ENCODE measurements around the gene SKI. TPM values are rescaled to one million over a fixed set of nuclear protein-coding genes. Genes with fewer than 3 reads are reported as not detected.

The SKI gene
- total RNA-seq, 1 donor = 48.9 TPM

DNA sequence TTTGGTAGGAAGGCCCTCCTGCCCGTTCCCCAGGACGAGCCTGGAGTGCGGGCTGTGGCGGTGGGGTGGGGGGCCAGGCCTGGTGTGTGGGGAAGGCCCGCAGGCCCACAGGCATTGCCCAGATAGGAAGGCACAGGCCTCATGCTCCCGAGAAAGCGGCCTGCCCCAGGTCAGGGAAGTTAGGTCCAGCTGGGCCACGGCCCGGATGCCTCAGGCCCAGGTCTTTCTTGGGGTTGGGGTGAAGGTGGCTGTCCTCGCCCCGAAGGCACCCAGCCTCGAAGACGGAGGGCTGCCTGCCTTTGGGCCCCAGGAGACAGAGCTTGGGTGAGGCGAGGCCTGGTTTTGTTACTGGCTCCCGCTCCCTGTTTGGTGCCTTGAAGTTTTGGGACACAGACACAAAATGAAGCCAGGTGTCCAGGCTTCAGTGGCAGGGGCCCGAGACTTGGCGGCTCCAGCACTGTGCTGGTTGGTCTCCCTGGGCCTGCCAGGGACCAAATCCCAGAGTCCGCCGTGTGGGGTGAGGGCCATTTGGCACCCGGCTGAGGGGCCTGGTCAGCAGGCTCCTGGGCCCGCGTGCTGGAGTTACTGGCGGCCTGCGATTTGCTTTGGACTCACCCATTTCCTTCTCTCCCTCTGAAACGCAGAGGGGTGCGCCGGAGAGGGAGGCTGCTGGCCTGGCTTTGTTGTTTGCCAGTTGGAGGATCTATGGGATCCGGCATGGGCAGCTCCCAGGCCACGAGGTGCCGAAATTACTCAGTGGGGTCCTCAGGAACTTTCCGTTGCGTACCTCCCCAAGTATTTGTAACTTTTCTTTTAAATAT, 2.0 kb downstream of the SKI start:
- H3K27me3 ChIP-seq (ENCODE audit: insufficient read depth, low read length) = no peaks in the 10 kb centered on the region
- no peaks in the 10 kb centered on the region for H3K9me3 ChIP-seq (ENCODE audit: low read depth, low read length)
- H3K4me1 ChIP-seq (ENCODE audit: insufficient read depth, low read length) = peaks cover 39% of the 10 kb centered on the region
- peaks cover 68% of the 10 kb centered on the region for H3K79me2 ChIP-seq (ENCODE audit: insufficient read depth, low read length)
- H2AFZ ChIP-seq (ENCODE audit: low read length) = no peak overlapping the region
- peaks cover 7% of the 10 kb centered on the region for H3K36me3 ChIP-seq (ENCODE audit: insufficient read depth, low read length)
- peak overlapping the region; percentile 85 for H3K4me2 ChIP-seq (ENCODE audit: insufficient read depth, low read length)
- peak overlapping the region; percentile 88 for H3K4me3 ChIP-seq (ENCODE audit: insufficient read depth, low read length)
- H3K27ac ChIP-seq (ENCODE audit: low read depth, low read length) = peak overlapping the region; percentile 69
- peaks cover 63% of the 10 kb centered on the region for H4K20me1 ChIP-seq (ENCODE audit: insufficient read depth, low read length)
- TF ChIP-seq, protein P1, sequence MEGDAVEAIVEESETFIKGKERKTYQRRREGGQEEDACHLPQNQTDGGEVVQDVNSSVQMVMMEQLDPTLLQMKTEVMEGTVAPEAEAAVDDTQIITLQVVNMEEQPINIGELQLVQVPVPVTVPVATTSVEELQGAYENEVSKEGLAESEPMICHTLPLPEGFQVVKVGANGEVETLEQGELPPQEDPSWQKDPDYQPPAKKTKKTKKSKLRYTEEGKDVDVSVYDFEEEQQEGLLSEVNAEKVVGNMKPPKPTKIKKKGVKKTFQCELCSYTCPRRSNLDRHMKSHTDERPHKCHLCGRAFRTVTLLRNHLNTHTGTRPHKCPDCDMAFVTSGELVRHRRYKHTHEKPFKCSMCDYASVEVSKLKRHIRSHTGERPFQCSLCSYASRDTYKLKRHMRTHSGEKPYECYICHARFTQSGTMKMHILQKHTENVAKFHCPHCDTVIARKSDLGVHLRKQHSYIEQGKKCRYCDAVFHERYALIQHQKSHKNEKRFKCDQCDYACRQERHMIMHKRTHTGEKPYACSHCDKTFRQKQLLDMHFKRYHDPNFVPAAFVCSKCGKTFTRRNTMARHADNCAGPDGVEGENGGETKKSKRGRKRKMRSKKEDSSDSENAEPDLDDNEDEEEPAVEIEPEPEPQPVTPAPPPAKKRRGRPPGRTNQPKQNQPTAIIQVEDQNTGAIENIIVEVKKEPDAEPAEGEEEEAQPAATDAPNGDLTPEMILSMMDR (IDR thresholded peaks at IDR 0.05; ENCODE audit: extremely low read depth, low read depth, low read length) = no peak
- peak; percentile 98 for DNase-seq (ENCODE audit: insufficient read length, low spot score, missing footprints)

DNA sequence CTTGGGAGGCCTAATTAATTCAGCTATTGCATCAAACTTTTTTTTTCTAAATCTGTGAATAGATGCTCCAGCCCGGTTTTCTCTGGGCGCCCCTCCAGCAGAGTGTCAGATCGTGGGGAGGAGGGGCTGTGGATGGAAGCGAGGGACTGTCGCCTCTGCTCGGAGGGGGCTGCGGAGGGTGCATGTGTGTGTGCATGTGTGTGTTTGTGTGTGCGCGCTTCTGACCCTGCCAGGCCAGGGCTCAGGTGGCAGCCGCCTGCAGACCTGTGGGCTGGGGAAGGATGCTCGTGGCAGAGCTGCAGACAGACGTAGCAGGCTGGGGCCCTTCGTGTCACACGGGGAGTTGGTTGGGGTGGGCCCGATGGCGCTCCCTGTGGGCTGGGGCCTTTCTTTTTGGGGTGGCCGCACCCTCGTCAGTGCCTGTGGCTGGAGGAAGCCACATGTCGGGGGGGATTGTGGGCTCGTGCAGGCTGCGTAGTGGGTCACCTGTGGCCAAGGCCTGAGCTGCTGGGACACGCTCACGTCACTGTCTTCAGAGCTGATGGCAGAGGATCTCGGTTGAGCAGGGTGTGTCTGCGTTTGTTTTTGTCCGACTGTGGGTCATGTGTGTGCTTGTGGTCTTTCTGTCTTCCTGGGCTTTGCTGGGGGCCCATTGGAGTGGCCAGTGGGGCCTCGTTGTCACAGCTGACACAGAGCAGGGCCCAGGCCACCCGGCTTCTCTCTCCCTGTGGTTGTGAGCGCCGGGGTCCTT, 2.8 kb downstream of the SKI start:
- H3K27ac ChIP-seq (ENCODE audit: low read depth, low read length) = peak overlapping the region; percentile 69
- H3K4me2 ChIP-seq (ENCODE audit: insufficient read depth, low read length) = peak overlapping the region; percentile 85
- peak overlapping the region; percentile 88 for H3K4me3 ChIP-seq (ENCODE audit: insufficient read depth, low read length)
- H2AFZ ChIP-seq (ENCODE audit: low read length) = no peak overlapping the region
- no peaks in the 10 kb centered on the region for H3K9me3 ChIP-seq (ENCODE audit: low read depth, low read length)
- H4K20me1 ChIP-seq (ENCODE audit: insufficient read depth, low read length) = peaks cover 71% of the 10 kb centered on the region
- H3K4me1 ChIP-seq (ENCODE audit: insufficient read depth, low read length) = peaks cover 46% of the 10 kb centered on the region
- TF ChIP-seq, protein P1 (IDR thresholded peaks at IDR 0.05; ENCODE audit: extremely low read depth, low read depth, low read length) = no peak
- H3K36me3 ChIP-seq (ENCODE audit: insufficient read depth, low read length) = peaks cover 7% of the 10 kb centered on the region
- peaks cover 76% of the 10 kb centered on the region for H3K79me2 ChIP-seq (ENCODE audit: insufficient read depth, low read length)
- no peaks in the 10 kb centered on the region for H3K27me3 ChIP-seq (ENCODE audit: insufficient read depth, low read length)
- DNase-seq (ENCODE audit: insufficient read length, low spot score, missing footprints) = peak; percentile 93

DNA sequence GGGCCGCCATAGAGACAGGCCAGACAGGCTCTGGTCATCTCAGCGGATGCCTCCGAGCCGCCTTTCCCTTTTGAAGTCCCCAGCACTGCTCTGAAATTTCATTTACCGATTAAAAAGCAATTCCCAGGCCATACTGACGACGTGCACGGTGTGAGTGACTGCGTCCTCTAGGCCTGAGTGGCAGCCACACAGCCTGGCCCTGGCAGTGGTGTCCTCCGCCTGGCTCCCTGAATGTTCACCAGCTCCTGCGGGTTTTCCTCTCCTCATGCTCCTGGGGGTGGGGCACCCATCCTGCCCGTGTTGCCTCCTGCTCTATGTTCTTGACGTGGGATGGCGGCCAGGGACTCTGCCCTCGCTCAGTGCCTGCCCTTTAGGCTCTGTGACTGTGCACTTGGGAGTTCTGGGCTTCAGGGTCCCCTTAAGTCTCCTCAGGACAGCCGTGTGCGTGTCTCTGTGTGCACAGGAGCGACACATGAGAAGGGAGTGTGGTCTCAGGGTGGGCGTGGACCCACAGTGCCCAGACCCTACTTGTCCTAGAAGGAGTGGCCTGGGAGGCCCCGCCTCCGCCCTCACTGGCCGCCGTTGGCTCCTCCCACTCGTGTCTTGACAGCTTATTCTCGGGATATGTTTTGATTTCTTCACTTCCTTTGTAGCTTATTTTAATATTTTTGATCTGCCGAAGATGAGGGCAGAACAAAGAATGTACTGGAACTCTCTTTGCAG, 3.6 kb downstream of the SKI start:
- Histone ChIP-seq H2AFZ (ENCODE audit: low read length) (no peak overlapping the region), H4K20me1 (ENCODE audit: insufficient read depth, low read length) (peaks cover 77% of the 10 kb centered on the region), H3K4me2 (ENCODE audit: insufficient read depth, low read length) (peak overlapping the region; percentile 85), H3K27ac (ENCODE audit: low read depth, low read length) (peak overlapping the region; percentile 69), H3K4me3 (ENCODE audit: insufficient read depth, low read length) (peak overlapping the region; percentile 88), H3K4me1 (ENCODE audit: insufficient read depth, low read length) (peaks cover 51% of the 10 kb centered on the region), H3K9me3 (ENCODE audit: low read depth, low read length) (no peaks in the 10 kb centered on the region), H3K79me2 (ENCODE audit: insufficient read depth, low read length) (peaks cover 83% of the 10 kb centered on the region), H3K36me3 (ENCODE audit: insufficient read depth, low read length) (peaks cover 7% of the 10 kb centered on the region), H3K27me3 (ENCODE audit: insufficient read depth, low read length) (no peaks in the 10 kb centered on the region)
- TF ChIP-seq, protein P1 (IDR thresholded peaks at IDR 0.05; ENCODE audit: extremely low read depth, low read depth, low read length) = no peak
- peak; percentile 99 for DNase-seq (ENCODE audit: insufficient read length, low spot score, missing footprints)
